Amniotic epithelial cell (primary cell): ENCODE data around the gene BCAR3.
"Not testable (repeated sequence)": the region's sequence is repeated elsewhere in the genome, so short reads cannot be mapped to it uniquely, and the experiment has no call there.

Experiments
- DNase-seq: peaks from one replicate; pipeline ENCODE4 v3.0.0-alpha.2; 2010; ENCODE audit warnings: low read depth

BCAR3 gene

GRCh38 chr1:93705892-93706500 is 24.4 kb upstream of the BCAR3 start:
- DNase-seq: no peak

DNA sequence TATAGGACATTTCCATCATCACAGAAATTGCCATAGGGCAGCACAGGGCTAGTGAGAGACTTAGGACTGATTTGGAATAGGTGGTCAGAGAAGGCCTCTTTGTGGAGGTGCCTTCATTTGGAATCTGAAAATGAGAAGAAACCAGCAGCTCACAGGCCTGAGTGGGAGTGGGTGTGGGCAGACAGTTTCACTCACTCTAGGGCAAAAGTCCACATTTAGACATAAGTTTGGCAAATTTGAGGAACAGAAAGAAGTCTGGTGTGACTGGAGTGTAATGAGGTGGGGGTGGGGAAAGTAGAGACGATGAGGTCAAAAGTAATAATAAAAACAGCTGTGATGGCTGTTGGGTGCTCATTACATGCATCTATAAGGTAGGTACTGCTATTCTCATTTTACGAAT is 22.4 kb upstream of the BCAR3 start:
- no peak for DNase-seq

DNA sequence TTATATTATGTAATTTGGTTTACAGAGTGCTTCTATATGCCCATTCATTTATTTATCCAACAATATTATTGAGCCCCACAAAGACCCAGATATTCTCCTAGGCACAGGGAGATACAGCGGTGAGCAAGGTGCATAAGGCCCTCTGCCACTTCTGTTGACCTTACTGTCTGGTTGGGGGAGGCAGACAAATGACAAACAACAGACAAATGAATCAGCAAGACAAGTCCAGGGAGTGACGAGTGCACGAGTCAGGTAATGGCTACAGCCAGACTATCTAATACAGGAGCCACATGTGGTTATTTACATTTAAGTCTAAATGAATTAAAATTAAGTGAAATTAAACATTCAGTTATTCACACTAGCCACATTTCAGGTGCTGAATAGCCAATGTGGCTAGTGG is 22.0 kb upstream of the BCAR3 start:
- no peak for DNase-seq

GRCh38 chr1:93702828-93703183 is 21.2 kb upstream of the BCAR3 start:
- no peak for DNase-seq

DNA sequence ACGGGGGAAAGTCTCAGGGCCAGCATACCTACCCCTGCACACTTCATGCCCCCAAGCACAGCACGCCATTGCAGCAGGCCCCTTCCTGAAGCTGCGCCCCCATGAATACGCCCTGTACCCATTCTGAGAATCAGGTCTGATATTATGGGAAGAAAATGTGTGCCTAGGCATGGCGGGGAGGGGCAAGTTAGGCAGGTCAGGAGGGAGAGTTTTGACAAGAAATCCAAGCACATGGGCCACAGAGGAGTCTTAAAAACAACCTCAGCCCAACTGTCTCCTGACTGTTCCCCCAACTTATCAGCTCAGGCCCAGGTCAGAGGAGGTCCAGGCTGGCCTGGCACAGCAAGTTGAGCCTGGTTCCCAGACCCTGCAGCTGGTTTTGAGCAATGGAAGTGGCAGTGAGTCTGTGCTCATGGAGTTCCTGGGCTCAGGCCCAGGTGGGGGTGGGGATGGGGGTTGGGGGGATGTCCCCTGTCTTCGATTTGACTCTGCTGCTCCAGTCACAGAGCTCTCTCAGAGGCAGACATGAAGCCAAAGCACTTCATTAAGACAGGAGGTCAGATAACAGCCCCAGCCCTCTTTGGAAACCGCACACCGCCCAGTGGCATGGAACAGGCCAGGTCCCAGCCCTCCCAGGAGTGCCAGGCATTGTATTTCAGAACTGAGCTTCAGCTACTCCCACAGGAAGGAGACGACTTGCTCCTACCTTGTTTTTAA is 20.6 kb upstream of the BCAR3 start:
- no peak for DNase-seq

- DNase-seq: peak; percentile 98
Measured at GRCh38 chr1:93701629-93702028, 20.0 kb upstream of the BCAR3 start.

DNA sequence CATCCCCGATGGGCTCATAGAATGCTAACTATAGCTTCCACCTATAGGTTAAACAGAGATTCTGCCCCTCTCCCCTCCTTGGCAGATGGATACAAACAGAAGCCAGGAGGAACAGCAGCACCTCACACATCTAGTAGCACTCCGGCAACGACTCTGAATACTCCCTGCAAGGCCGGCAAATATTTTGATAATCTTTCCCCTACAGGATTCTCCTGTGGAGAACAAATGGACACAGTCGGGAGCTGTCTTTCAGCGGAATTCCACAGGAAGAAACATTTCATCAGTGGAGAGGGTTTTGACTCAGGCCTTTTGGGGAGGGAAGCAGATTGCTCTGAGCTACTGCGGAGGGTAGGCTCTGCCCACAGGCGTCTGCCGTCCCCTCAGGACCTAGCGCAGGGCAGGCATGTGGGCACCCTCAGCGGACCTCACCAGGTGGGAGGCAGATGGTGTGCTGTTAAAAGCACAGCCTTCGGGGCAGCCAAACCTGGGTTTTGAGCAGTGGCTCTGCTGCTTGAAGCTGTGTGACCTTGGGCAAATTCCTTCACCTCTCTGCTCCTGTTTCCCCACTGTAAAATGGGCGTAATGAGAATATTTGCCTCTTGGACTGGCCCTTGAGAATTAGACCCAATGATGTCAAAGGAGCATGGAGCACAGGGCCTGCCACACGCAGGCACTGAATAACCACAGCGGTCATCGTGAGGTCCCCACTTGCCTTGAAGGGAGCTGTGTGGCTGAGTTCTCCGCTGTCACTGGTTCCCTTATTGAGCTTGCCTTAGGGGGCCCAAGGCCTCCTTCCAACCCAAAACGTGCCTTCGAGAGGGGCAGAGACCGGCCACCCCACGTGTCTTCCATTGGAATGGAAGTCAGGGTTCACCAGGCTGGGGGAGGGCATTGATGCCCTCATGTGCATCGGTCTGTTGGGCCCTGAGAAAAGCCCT is 19.2 kb upstream of the BCAR3 start:
- no peak for DNase-seq

- DNase-seq: peak; percentile 51
Measured at GRCh38 chr1:93699503-93700168, 18.0 kb upstream of the BCAR3 start.

- DNase-seq: no peak
Measured at GRCh38 chr1:93699049-93699384, 17.4 kb upstream of the BCAR3 start.

- no peak for DNase-seq
Measured at GRCh38 chr1:93698329-93699048, 16.9 kb upstream of the BCAR3 start.

DNA sequence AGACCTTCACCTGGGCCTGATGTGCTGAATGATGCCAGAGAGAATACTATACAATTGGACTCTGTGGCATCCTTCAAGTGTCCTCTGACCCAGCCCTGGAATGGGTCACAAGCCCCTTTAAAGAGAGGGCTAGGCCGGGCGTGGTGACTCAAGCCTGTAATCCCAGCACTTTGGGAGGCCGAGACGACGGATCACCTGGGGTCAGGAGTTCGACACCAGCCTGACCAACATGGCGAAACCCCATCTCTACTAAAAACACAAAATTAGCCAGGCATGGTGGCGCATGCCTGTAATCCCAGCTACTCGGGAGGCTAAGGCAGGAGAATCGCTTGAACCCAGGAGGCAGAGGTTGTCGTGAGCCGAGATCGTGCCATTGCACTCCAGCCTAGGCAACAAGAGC is 15.9 kb upstream of the BCAR3 start:
- DNase-seq: not testable (repeated sequence)

DNA sequence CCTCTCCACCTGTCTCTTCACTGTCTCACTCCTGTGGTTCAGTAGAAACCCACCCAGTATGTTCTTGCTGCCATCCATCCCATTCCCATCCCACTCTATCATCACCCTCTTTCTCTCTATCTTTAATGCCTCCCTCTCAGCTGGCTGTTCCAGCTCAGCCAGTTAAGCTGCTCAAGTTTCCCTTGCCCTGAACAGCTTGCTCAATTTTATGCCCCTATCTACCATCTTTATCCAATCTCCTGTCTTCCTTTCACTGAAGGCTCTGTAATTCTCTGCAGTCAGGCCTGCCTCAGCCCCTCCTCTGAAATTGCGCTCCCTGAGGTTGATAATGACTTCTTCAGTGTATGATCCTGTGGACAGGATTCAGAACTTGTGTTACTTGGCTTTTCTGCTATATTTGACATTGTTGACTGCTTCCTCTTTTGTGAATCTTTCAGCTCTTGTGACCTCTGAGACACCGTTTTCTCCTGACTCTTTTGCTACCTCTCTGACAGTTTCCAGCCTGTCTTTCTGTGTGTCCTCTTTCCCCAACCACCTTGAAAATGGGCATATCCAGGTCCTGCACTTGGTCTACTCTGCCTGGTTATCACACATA is 13.9 kb upstream of the BCAR3 start:
- no peak for DNase-seq

DNA sequence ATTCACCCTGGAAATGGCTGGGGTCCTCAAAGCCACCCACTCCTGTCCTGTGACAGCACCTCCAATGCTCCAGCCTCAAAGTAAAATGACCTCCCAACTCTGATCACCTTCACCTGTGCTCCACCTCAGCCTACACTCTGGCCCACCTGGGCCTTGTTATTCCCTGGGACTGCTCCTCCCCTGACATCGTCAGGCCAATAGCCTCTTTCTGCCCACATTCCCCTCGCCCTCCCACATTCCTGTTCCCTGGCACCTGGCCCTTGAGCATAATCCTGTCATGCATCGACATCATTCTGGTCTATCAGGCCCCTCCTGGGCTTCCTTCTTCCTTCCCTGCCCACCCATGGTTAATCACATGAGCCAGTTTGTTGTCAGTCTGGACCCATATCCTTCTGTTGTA is 13.2 kb upstream of the BCAR3 start:
- DNase-seq: no peak

- no peak for DNase-seq
Measured at GRCh38 chr1:93694039-93694438, 12.4 kb upstream of the BCAR3 start.

- DNase-seq: peak; percentile 69
Measured at GRCh38 chr1:93692983-93693591, 11.4 kb upstream of the BCAR3 start.

DNA sequence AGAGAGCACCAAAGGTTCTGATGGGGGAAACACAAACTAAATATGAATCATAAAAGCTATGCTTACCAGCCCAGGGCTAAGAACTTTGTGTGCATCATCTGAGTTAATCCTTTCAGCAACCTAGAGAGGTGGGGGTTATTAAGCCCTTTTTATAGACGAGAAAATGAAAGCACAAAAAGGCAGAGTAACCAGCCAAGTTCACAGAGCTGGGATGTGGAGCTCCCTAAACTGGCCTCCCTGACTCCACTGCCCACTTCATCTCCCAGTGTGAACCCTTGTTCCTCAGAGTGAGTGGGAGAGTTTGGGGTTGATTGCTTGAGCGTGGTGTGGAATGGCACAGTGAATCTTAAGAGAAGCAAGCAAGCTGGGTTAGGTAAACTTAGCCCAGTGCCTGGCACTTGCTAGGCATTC is 10.8 kb upstream of the BCAR3 start:
- peak; percentile 79 for DNase-seq

DNA sequence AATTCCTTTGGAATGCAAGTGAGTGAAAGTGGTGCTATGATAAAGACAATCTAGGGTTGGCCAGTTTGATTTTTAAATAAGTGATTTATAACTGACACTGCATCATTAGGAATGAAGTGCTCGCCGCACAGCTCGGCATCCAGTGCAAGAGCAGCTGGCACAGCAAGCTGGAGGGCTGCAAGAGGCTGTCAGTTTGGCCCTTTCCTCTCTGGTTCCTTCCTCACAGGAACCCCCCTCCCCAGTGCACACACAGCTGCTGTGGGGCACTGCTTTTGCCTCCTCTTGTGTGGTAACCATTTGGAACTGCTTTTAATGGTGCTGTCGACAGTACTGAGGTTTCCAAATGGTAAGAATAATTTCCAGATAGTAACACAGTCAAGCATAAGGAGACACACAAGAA is 10.4 kb upstream of the BCAR3 start:
- DNase-seq: no peak

- DNase-seq: no peak
Measured at GRCh38 chr1:93690921-93691789, 9.5 kb upstream of the BCAR3 start.

GRCh38 chr1:93690341-93690740 is 8.7 kb upstream of the BCAR3 start:
- DNase-seq: no peak
